ENCODE measurements around the gene CTSE. TPM values are rescaled to one million over a fixed set of nuclear protein-coding genes. Genes with fewer than 3 reads are reported as not detected.
A peak's percentile ranks its signal among the peaks of the same experiment; 100 is the strongest.

The CTSE gene
- total and polyA plus RNA-seq, 9 of the 15 experiments (the other 6 are each of a cell fraction or from before 2014, with no cell fraction given): 0.04 to 0.18 (median 0.09) TPM; not detected in 4

DNA sequence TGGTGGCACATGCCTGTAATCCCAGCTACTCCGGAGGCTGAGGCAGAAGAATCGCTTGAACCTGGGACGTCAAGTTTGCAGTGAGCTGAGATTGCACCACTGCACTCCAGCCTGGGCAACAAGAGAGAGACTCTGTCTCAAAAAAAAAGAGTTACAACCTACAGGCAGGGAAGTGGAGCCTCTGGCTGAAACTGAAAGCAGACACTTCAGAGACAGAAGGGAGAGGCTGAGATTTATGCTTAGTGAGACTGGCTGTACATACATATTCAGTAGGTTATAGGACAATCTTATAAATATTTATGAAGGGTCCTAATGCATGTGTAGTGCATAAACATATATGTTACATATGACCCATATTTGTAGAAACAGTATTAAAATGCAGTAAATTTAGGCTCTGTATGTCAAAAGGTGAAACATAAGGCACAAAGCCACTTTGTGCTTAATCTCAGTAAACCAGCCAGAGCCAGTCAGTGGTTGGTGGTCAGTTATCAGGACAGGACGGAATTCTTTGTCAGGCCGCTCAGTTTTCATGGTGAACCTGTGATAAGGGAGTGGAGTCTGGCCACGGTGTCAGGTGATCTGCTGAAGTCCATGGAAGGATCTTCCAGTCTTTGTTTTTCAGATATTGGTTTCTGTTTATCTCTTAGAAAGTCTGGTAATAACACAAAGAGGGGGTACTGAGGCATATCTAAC lies 42.9 kb upstream of the CTSE start (continued):
- TF ChIP-seq TEAD4 (IDR thresholded peaks at IDR 0.05; ENCODE audit: low read length) (peak; percentile 98), TEAD4 (CRISPR knock-in tag; IDR thresholded peaks at IDR 0.05; ENCODE audit: borderline replicate concordance) (no peak), FOXA3 (CRISPR knock-in tag; conservative IDR thresholded peaks at IDR 0.05 in 1 of 2, IDR thresholded peaks at IDR 0.05 in 1 of 2) (no peak), EGR1 (conservative IDR thresholded peaks at IDR 0.05) (no peak), BHLHE40 (IDR thresholded peaks at IDR 0.05; ENCODE audit: low read length) (peak; percentile 74; the same call in 1 of the 2 replicates), ZNF41 (CRISPR knock-in tag; conservative IDR thresholded peaks at IDR 0.05) (no peak), SMARCA5 (IDR thresholded peaks at IDR 0.05) (no peak), GATAD2A (IDR thresholded peaks at IDR 0.05) (no peak), PYGO2 (tag; IDR thresholded peaks at IDR 0.05) (no peak), GTF2A2 (tag; IDR thresholded peaks at IDR 0.05) (no peak), ATF7 (IDR thresholded peaks at IDR 0.05) (no peak), BCL6 (CRISPR knock-in tag; IDR thresholded peaks at IDR 0.05) (no peak), ZC3H4 (CRISPR knock-in tag; IDR thresholded peaks at IDR 0.05; ENCODE audit: borderline replicate concordance) (no peak), ZFPM2 (CRISPR knock-in tag; IDR thresholded peaks at IDR 0.05) (no peak), ZNF583 (CRISPR knock-in tag; IDR thresholded peaks at IDR 0.05) (no peak), SETDB1 (IDR thresholded peaks at IDR 0.05; ENCODE audit: low read length) (no peak), SRSF9 (IDR thresholded peaks at IDR 0.05; ENCODE audit: borderline replicate concordance, low read depth, low read length) (no peak), RB1 (IDR thresholded peaks at IDR 0.05; ENCODE audit: low read depth) (no peak), SAFB (IDR thresholded peaks at IDR 0.05; ENCODE audit: borderline replicate concordance, low read depth, low read length) (no peak), ZNF140 (CRISPR knock-in tag; IDR thresholded peaks at IDR 0.05) (no peak)
- TF ChIP-seq, protein P1, sequence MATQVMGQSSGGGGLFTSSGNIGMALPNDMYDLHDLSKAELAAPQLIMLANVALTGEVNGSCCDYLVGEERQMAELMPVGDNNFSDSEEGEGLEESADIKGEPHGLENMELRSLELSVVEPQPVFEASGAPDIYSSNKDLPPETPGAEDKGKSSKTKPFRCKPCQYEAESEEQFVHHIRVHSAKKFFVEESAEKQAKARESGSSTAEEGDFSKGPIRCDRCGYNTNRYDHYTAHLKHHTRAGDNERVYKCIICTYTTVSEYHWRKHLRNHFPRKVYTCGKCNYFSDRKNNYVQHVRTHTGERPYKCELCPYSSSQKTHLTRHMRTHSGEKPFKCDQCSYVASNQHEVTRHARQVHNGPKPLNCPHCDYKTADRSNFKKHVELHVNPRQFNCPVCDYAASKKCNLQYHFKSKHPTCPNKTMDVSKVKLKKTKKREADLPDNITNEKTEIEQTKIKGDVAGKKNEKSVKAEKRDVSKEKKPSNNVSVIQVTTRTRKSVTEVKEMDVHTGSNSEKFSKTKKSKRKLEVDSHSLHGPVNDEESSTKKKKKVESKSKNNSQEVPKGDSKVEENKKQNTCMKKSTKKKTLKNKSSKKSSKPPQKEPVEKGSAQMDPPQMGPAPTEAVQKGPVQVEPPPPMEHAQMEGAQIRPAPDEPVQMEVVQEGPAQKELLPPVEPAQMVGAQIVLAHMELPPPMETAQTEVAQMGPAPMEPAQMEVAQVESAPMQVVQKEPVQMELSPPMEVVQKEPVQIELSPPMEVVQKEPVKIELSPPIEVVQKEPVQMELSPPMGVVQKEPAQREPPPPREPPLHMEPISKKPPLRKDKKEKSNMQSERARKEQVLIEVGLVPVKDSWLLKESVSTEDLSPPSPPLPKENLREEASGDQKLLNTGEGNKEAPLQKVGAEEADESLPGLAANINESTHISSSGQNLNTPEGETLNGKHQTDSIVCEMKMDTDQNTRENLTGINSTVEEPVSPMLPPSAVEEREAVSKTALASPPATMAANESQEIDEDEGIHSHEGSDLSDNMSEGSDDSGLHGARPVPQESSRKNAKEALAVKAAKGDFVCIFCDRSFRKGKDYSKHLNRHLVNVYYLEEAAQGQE (IDR thresholded peaks at IDR 0.05; ENCODE audit: borderline replicate concordance): peak; percentile 93
- TF ChIP-seq, protein P1 (CRISPR knock-in tag; IDR thresholded peaks at IDR 0.05; ENCODE audit: low read depth): no peak
- TF ChIP-seq, protein P2, sequence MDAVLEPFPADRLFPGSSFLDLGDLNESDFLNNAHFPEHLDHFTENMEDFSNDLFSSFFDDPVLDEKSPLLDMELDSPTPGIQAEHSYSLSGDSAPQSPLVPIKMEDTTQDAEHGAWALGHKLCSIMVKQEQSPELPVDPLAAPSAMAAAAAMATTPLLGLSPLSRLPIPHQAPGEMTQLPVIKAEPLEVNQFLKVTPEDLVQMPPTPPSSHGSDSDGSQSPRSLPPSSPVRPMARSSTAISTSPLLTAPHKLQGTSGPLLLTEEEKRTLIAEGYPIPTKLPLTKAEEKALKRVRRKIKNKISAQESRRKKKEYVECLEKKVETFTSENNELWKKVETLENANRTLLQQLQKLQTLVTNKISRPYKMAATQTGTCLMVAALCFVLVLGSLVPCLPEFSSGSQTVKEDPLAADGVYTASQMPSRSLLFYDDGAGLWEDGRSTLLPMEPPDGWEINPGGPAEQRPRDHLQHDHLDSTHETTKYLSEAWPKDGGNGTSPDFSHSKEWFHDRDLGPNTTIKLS (IDR thresholded peaks at IDR 0.05; ENCODE audit: borderline replicate concordance, low read depth): no peak
